Stimulated activated CD4-positive, alpha-beta T cell treated with anti-CD3 and anti-CD28 coated beads, TNF-alpha, amount 100 ng/mL, for 48 hours (primary cell): ENCODE results near the gene TEAD1.

ENCODE experiments used
- DNase-seq, 3 donors: peaks; one replicate each; pipeline ENCODE4 v3.0.0-alpha.2; 2020; ENCODE audit warnings: low read depth in 3 of 3

The TEAD1 gene

GRCh38 chr11:12686246-12687060, 12.2 kb downstream of the TEAD1 start:
- DNase-seq, result no peak

DNA sequence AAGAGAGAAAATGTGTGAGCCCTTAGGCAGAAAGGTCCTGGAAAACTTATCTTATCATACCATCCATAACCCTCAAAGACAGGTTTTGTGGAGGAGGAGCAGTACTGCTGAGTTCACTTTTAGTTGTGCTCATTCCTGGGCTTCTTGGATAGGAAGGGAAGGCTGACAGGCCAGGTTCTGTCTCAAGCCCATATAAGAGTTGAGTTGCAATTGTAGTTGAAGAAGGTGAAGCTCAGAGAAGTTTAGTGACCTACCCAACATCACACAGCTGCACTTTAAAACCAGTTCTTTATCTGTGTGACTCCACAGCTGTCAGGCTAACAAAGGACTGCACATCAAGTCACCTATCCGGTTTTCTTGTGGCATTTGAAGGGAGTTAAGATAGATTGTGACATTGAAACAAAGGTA, 13.0 kb downstream of the TEAD1 start:
- DNase-seq, result no peak

GRCh38 chr11:12687740-12688139, 13.5 kb downstream of the TEAD1 start:
- no peak for DNase-seq

- no peak for DNase-seq
Measured at GRCh38 chr11:12689029-12689755, 15.0 kb downstream of the TEAD1 start.

GRCh38 chr11:12690663-12691062, 16.4 kb downstream of the TEAD1 start:
- no peak for DNase-seq

- DNase-seq, result no peak
Measured at GRCh38 chr11:12691473-12691872, 17.3 kb downstream of the TEAD1 start.

GRCh38 chr11:12692229-12693075, 18.2 kb downstream of the TEAD1 start:
- DNase-seq, result no peak

GRCh38 chr11:12693094-12693478, 18.9 kb downstream of the TEAD1 start:
- DNase-seq, result no peak

- DNase-seq, result no peak
Measured at GRCh38 chr11:12693479-12694182, 19.4 kb downstream of the TEAD1 start.

DNA sequence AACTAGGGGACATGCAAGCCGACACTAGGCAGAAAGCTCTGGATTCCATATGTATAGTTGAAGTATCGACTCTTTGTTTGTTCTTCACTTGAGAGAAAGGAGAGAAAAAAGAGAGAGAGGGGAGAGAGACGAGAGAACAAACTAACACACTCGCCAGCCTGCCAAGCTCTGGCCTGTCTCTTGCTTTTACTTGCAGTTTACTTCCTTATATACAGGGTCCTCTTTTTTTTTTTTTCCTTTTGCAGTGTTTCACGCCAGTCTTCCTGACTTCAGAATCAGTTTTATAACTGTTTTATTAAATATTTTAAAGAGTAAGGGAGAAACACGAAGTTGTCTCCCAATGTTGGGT, 19.9 kb downstream of the TEAD1 start:
- no peak for DNase-seq

- DNase-seq, result no peak
Measured at GRCh38 chr11:12695221-12695794, 21.1 kb downstream of the TEAD1 start.

DNA sequence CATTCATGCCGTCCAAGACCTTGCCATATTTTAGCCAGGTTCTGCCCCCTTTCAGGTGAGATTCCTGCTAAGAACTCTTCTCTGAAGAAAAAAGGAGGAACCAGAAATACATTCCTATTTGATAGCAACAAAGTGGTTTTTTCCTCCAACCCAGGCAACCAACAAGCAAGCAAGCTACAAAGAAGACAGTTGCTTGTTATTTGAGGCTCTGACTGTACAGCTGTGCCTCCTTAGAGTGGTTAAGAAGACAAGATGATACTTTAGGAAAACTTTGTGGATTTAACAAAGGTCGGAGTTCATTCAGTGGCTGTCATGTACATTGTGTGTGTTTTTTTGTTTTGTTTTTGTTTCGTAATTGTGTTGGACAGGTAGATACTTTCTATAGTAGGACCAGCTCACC, 21.7 kb downstream of the TEAD1 start:
- no peak for DNase-seq

GRCh38 chr11:12696911-12697581, 22.8 kb downstream of the TEAD1 start:
- DNase-seq, result no peak

DNA sequence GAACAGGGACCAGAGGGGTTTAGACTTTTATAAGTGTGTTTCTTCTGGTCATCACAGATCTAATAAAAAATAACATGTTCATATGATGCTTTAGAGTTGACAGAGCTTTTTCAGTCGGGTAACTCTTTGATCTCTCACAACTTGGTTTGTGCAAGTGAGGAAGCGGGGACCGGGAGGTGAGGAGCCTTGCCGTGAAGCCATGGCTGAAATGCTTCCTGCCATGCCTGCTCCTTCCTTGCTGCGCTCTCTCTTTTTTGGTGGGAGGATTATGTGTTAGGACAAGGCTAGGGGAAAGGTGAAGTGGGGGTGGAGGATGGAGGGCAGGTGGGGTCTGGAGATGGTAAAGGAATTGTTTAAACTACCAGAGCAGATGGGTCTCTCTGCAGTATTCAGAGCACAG, 23.8 kb downstream of the TEAD1 start:
- DNase-seq, result no peak

DNA sequence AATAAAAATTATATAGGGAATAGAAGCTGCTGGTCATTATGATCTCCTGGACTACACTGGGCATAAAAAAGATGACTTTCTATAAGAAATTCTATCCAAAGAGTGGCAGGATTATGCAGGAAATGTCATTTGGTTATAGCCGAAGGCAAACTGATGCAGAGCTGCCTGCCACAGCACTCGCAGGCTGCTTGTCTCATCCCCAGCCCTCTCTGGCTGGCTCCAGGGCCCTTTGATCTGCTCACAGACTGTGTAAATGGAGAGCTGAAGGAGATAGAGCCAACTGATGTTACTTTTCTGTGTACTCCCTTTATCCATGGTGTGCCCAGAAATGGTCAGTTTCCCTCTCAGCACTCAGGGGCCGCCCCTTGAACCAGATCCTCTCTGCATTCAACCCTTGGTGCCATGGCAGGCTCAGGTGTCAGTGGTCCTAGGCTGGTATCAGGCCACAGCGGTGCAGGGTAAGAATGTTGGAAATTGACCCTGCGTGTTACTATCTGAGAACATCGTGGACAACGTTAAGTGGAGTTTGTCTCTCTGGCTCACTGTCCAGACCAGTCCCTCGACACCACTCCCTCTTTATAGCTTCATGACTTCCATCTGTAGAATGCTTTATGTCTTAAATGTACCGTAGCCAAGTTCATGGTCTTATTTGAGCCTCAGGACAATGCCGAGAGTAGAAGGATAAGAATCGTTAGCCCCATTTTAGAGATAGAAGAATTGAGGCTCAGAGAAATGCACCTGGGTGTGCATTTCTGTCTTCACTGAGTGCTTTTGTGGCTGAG, 27.8 kb downstream of the TEAD1 start:
- DNase-seq, result no peak

DNA sequence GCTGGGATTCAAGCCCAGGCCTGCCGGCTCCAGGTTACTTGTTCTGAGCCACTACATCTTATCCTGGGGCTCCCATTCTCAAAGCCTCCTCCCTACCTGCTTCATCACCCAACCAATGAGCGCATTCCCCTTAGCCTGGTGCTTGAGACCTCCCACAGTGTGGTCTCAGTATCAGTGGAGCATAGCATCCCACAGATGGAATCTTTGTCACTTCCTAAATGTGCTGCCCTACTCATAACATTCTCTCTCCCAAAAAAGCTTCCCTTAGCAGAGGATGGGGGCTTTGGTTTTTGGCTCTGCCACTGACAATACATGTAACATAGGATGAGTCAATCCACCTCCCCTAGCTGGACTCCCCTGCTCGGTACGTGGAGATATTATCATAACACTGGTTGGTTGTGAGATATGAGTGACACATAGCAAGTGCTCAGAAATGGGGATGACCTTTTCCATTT, 28.8 kb downstream of the TEAD1 start:
- DNase-seq, result no peak

DNA sequence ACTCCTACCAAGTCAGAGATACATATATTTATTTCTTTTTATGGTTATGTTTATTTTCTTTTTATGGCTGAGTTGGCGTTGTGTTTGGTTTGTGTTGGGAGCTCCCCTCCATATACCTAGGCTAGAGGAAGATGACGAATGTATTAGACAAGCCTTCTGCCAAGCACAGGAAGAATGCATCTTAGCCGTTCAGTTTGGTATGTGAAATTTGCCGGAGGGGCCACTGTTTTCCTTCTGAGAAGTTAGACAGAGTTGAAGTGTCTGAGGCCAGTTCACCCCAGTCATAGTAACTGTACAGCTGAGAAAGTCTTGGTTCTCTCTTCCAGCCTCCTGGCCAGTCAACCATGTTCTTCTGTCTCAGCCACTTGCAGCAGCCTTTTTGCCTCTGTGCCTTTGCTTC, 29.8 kb downstream of the TEAD1 start:
- DNase-seq, result no peak

DNA sequence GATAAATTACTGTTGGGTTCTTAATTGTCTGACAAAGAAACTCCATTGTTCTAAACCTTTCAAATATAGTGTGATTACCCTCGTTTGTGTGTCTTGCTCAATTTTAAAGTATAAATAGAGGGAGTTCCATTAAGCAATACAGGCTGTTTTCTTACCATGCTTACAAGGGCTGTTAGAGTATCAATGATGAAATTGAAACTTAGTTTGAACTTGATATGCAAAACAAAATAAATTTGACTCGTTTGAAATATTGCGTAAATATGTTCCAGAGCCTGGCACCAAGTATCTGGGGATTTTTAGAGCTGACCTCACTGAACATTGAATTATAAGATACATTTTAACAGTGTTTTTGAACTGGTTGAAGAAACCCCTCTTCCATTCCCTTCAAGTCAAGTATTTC, 31.7 kb downstream of the TEAD1 start:
- DNase-seq, result no peak

- DNase-seq, result no peak
Measured at GRCh38 chr11:12706545-12707499, 32.6 kb downstream of the TEAD1 start.
